Sigmoid colon (tissue), 7 donors: ENCODE data around the gene TBX1. TPM values are rescaled to one million over a fixed set of nuclear protein-coding genes. Genes with fewer than 3 reads are reported as not detected.
"Not testable (repeated sequence)": the region's sequence is repeated elsewhere in the genome, so short reads cannot be mapped to it uniquely, and the experiment has no call there.

Source experiments
- DNase-seq: peaks from one replicate; pipeline ENCODE4 v3.0.0-alpha.2; 2019
- H3K27ac ChIP-seq, 4 donors: fragments of 200-600 bp; sonication (generic); one replicate each; pipeline ENCODE4 v1.5.1; 2016 to 2019; ENCODE audit warnings: mild to moderate bottlenecking in 1 of 4
- H3K27me3 ChIP-seq, 3 donors: fragments of 200-600 bp; sonication (generic); one replicate each; pipeline ENCODE4 v1.5.1; 2019; ENCODE audit warnings: mild to moderate bottlenecking in 1 of 3
- H3K36me3 ChIP-seq, 4 donors: fragments of 200-600 bp; sonication (generic); one replicate each; pipeline ENCODE4 v1.5.1; 2016 to 2019
- H3K4me1 ChIP-seq, 4 donors: fragments of 200-600 bp; sonication (generic); one replicate each; pipeline ENCODE4 v1.5.1; 2017 to 2019
- H3K4me3 ChIP-seq, 4 donors: fragments of 200-600 bp; sonication (generic); one replicate each; pipeline ENCODE4 v1.5.1; 2017 to 2019; ENCODE audit warnings: mild to moderate bottlenecking in 2 of 4, moderate library complexity in 1 of 4
- H3K9me3 ChIP-seq, 4 donors: fragments of 200-600 bp in 3 of 4; sonication (generic) in 3 of 4; one replicate each; pipeline versions ENCODE4 v1.5.1 to v1.6.1; 2013 to 2019
- EP300 ChIP-seq, 4 donors: sonication (generic); formaldehyde crosslinking; IDR thresholded peaks; one replicate each; pipeline ENCODE4 v1.6.1; 2017; ENCODE audit warnings: antibody characterized with exemption in 4 of 4
- POLR2A ChIP-seq, 2 donors: fragments of 450-650 bp; IDR thresholded peaks; one replicate each; pipeline ENCODE4 v1.6.1; 2016; ENCODE audit warnings: antibody characterized with exemption in 2 of 2, mild to moderate bottlenecking in 2 of 2, moderate library complexity in 2 of 2
- POLR2AphosphoS5 ChIP-seq, 4 donors: sonication (generic); formaldehyde crosslinking; IDR thresholded peaks; one replicate each; pipeline ENCODE4 v1.6.1; 2017; ENCODE audit warnings: antibody characterized with exemption in 4 of 4
- WGBS, 2 donors: extraction: QIAGEN DNeasy Blood & Tissue Kit; methylation state at CpG; one replicate each; pipeline ENCODE4 v1.1.7; 2013; 5-methylcytosine and 5-hydroxymethylcytosine counted together
- intact Hi-C: fragments of 100-400 bp; cut with DNase I; formaldehyde crosslinking; loops from one replicate; pipeline ENCODE4 v1.15.1; 2023
- polyA plus RNA-seq, 3 donors: library from polyadenylated mRNA; stranded (reverse); fragments of 200-250 nt; gene quantifications; one replicate each; pipeline ENCODE4 v1.2.3, GENCODE V29; 2013
- total RNA-seq, 4 donors: library from RNA; depleted of rRNA; stranded (reverse); fragments of >200 nt; gene quantifications; one replicate each; pipeline ENCODE4 v1.1.0, GENCODE V29; 2016
- TF ChIP-seq, protein P1 (sequence below), 4 experiments: fragments of 450-650 bp in 3 of 4; fragments of 200-600 bp in 1 of 4; IDR thresholded peaks; one replicate each; pipeline ENCODE4 v1.5.1; 2016 to 2019; ENCODE audit warnings: antibody characterized with exemption in 4 of 4, mild to moderate bottlenecking in 3 of 4, moderate library complexity in 2 of 4
- donor health status: healthy with polysubstance abuse.
- donor health status: Bipolar disorder and iron deficiency.
- donor health status: healthy.

TBX1 gene
- total and polyA plus RNA-seq, 7 donors: 1.7 to 4.3 (median 2.8) TPM; not detected in 1

DNA sequence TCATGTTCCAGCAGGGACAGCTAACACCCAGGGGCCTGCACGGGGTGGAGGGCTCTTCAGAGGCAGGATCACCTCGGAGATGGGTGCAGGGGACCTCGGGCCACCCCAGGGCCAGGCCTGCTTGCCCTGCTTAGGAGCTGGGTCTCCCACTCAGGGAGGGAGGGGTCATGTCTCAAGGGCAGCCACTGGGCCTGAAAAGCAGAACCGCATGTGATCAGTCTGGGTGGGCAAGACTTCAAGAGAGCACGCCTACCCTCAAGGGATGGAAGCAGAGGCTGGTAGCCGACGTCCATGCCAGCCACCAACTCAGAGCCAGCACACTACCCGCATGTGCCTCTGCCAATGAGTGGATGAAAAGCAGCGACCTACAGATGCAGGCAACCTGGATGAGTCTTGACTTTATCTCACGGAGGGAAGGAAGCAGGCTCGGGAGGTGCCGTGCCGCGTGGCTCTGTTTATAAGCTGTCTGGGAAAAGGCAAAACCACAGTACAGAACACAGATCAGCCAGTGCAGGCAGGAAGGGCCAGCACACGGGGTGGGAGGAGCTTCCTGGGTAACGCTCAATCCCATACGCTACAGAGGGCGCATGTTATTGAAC, 16.0 kb downstream of the TBX1 start:
- no peak overlapping the region for H3K4me3 ChIP-seq
- TF ChIP-seq POLR2A (IDR thresholded peaks at IDR 0.05): no peak
- no peak for TF ChIP-seq EP300 (IDR thresholded peaks at IDR 0.05)
- TF ChIP-seq POLR2AphosphoS5 (IDR thresholded peaks at IDR 0.05): no peak
- TF ChIP-seq, protein P1, sequence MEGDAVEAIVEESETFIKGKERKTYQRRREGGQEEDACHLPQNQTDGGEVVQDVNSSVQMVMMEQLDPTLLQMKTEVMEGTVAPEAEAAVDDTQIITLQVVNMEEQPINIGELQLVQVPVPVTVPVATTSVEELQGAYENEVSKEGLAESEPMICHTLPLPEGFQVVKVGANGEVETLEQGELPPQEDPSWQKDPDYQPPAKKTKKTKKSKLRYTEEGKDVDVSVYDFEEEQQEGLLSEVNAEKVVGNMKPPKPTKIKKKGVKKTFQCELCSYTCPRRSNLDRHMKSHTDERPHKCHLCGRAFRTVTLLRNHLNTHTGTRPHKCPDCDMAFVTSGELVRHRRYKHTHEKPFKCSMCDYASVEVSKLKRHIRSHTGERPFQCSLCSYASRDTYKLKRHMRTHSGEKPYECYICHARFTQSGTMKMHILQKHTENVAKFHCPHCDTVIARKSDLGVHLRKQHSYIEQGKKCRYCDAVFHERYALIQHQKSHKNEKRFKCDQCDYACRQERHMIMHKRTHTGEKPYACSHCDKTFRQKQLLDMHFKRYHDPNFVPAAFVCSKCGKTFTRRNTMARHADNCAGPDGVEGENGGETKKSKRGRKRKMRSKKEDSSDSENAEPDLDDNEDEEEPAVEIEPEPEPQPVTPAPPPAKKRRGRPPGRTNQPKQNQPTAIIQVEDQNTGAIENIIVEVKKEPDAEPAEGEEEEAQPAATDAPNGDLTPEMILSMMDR (IDR thresholded peaks at IDR 0.05): no peak
- WGBS, 2 donors: 40 to 53% methylated on average over 18 of the region's 18 CpGs
- intact Hi-C loops: no loop called here
- no peak overlapping the region for H3K27ac ChIP-seq
- no peak for DNase-seq
- peaks cover 0 to 9% (median 4%) of the 10 kb centered on the region in 4 donors for H3K4me1 ChIP-seq
- no peaks in the 10 kb centered on the region for H3K9me3 ChIP-seq
- peaks cover 0 to 63% (median 12%) of the 10 kb centered on the region in 3 donors for H3K27me3 ChIP-seq
- no peaks in the 10 kb centered on the region for H3K36me3 ChIP-seq

DNA sequence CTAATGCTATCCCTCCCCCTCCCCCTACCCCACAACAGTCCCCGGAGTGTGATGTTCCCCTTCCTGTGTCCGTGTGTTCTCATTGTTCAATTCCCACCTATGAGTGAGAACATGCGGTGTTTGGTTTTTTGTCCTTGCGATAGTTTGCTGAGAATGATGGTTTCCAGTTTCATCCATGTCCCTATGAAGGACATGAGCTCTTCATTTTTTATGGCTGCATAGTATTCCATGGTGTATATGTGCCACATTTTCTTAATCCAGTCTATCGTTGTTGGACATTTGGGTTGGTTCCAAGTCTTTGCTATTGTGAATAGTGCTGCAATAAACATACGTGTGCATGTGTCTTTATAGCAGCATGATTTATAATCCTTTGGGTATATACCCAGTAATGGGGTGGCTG, 16.6 kb downstream of the TBX1 start:
- intact Hi-C loops, H3K9me3 ChIP-seq, H3K4me1 ChIP-seq, H3K4me3 ChIP-seq, H3K27ac ChIP-seq, H3K36me3 ChIP-seq, DNase-seq: not testable (repeated sequence)
- peaks cover 0 to 58% (median 12%) of the 10 kb centered on the region in 3 donors for H3K27me3 ChIP-seq
- WGBS, 2 donors: 62 to 68% methylated on average over 6 of the region's 6 CpGs

DNA sequence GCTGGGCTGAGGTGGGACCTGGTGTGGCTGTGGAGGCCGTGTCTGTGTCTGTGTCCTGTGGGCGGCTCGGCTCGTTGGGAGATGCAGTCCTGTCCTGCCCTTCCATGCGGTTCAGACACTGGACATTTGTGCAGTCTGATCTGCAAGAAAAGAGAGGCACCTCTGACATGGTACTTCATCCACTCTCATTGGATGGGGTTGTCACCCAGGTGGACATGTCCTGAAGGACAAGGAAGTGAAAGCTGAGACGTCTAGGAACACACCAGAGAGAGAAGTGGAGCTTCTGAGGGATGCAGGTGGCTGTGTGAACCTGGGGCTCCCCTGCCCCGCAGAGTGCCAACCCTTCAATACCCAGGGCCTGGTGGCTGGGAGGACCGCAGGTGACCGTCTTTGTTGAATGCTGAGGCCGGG, 18.4 kb downstream of the TBX1 start:
- DNase-seq: no peak
- no peak overlapping the region for H3K27ac ChIP-seq
- intact Hi-C loops: no loop called here
- H3K9me3 ChIP-seq: peaks cover 0 to 9% (median 0%) of the 10 kb centered on the region in 4 donors
- peaks cover 0 to 9% (median 4%) of the 10 kb centered on the region in 4 donors for H3K4me1 ChIP-seq
- peaks cover 0 to 57% (median 4%) of the 10 kb centered on the region in 3 donors for H3K27me3 ChIP-seq
- H3K4me3 ChIP-seq: no peak overlapping the region
- H3K36me3 ChIP-seq: no peaks in the 10 kb centered on the region
- 83 to 85% methylated on average over 10 of the region's 10 CpGs for WGBS, 2 donors
- TF ChIP-seq, protein P1 (IDR thresholded peaks at IDR 0.05): no peak
- no peak for TF ChIP-seq POLR2A (IDR thresholded peaks at IDR 0.05)
- TF ChIP-seq POLR2AphosphoS5 (IDR thresholded peaks at IDR 0.05): no peak

DNA sequence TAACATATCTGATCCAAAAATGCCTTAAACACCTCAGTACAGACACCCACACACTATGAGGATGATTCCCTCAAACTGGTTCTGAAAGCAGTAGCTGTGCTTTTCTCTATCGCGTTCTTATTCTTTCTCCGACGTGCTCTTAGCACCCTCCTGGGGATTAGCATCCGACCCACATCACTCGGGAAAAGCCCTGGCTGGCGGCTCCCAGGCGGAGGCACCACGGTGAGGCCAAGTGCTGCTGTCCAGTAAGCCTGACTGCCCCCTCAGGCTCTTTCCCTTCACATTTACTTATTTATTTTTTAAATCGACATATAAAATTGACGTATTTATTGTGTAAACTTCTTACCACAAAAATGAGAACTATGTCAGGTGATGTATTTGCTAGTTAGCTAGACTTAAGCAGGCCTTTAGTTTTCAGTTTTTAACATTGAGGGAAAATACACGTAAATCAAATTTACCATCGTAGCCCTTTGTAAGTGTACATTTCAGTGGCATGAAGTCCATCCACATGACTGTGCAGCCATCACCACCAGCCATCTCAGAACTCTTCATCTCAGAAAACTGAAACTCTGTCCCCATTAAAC, 19.2 kb downstream of the TBX1 start:
- Histone ChIP-seq H3K9me3 (peaks cover 0 to 9% (median 0%) of the 10 kb centered on the region in 4 donors), H3K27me3 (peaks cover 0 to 58% (median 4%) of the 10 kb centered on the region in 3 donors), H3K4me3 (no peak overlapping the region), H3K36me3 (no peaks in the 10 kb centered on the region), H3K27ac (no peak overlapping the region), H3K4me1 (peaks cover 0 to 9% (median 4%) of the 10 kb centered on the region in 4 donors)
- no peak for DNase-seq
- WGBS, 2 donors: 70 to 75% methylated on average over 13 of the region's 13 CpGs
- no peak for TF ChIP-seq POLR2A (IDR thresholded peaks at IDR 0.05)
- no peak for TF ChIP-seq EP300 (IDR thresholded peaks at IDR 0.05)
- TF ChIP-seq, protein P1 (IDR thresholded peaks at IDR 0.05): no peak
- TF ChIP-seq POLR2AphosphoS5 (IDR thresholded peaks at IDR 0.05): no peak
- intact Hi-C loops: no loop called here

DNA sequence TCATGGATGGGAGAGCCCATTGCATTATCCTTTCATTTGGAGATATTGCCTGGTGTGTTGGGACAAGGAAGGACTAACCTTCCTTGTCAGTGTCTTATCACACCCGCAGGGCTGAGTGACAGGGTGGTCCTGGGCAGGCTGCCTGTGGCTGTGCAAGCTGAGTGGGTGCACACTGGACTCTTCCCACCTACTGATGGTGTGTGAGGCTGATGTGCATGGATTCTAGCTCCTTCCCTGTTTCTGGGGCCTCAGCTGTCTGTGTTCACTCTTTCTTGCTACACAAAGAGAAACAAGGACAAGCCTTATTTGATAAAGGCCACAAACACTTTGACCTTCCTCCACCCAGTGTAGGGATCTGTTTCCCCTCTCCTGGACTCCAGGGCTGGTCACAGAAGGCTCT, 22.0 kb downstream of the TBX1 start:
- TF ChIP-seq EP300 (IDR thresholded peaks at IDR 0.05): no peak
- TF ChIP-seq, protein P1 (IDR thresholded peaks at IDR 0.05): no peak
- TF ChIP-seq POLR2AphosphoS5 (IDR thresholded peaks at IDR 0.05): no peak
- no peak for TF ChIP-seq POLR2A (IDR thresholded peaks at IDR 0.05)
- Histone ChIP-seq H3K36me3 (no peaks in the 10 kb centered on the region), H3K4me3 (no peak overlapping the region), H3K27ac (no peak overlapping the region), H3K27me3 (peaks cover 0 to 47% (median 4%) of the 10 kb centered on the region in 3 donors), H3K9me3 (peaks cover 0 to 9% (median 0%) of the 10 kb centered on the region in 4 donors), H3K4me1 (peaks cover 0 to 7% (median 0%) of the 10 kb centered on the region in 4 donors)
- intact Hi-C loops: no loop called here
- no peak for DNase-seq
- WGBS, 2 donors: 87 to 90% methylated on average over 1 of the region's 1 CpG
